Measurements from ENCODE around the gene ZDHHC11. TPM values are rescaled to one million over a fixed set of nuclear protein-coding genes. Genes with fewer than 3 reads are reported as not detected.
"Not testable (repeated sequence)": the region's sequence is repeated elsewhere in the genome, so short reads cannot be mapped to it uniquely, and the experiment has no call there.

The ZDHHC11 gene
- polyA plus RNA-seq, 6 donors from 2014 or later: not detected

- peak overlapping the region in 1 of 6 donors; percentile 57 for H3K27ac Mint-ChIP-seq
- peaks cover 0 to 19% (median 0%) of the 10 kb centered on the region in 3 donors for H3K27me3 Mint-ChIP-seq
- H3K9me3 Mint-ChIP-seq: peaks cover 0 to 6% (median 0%) of the 10 kb centered on the region in 7 donors
- ATAC-seq (ENCODE audit: low read depth in 2 of 2) (no peak), DNase-seq (no peak)
- H3K4me3 Mint-ChIP-seq: peak overlapping the region in 1 of 8 donors; percentile 33
- no peaks in the 10 kb centered on the region for H3K4me1 Mint-ChIP-seq
- no peaks in the 10 kb centered on the region for H3K36me3 Mint-ChIP-seq
These were observed 73.7 kb downstream of the ZDHHC11 start for GRCh38 chr5:776862-777711.

- no peak for DNase-seq
- H3K4me3 Mint-ChIP-seq: no peak overlapping the region
- no peak for ATAC-seq (ENCODE audit: low read depth in 2 of 2)
- H3K27ac Mint-ChIP-seq: peak overlapping the region in 1 of 6 donors; percentile 15
- peaks cover 0 to 19% (median 0%) of the 10 kb centered on the region in 3 donors for H3K27me3 Mint-ChIP-seq
- H3K36me3 Mint-ChIP-seq: no peaks in the 10 kb centered on the region
- no peaks in the 10 kb centered on the region for H3K4me1 Mint-ChIP-seq
- H3K9me3 Mint-ChIP-seq: peaks cover 0 to 6% (median 0%) of the 10 kb centered on the region in 7 donors
These were observed 74.6 kb downstream of the ZDHHC11 start for GRCh38 chr5:775961-776861.

GRCh38 chr5:775595-775960 lies 75.2 kb downstream of the ZDHHC11 start:
- H3K36me3 Mint-ChIP-seq; H3K4me3 Mint-ChIP-seq; ATAC-seq (ENCODE audit: low read depth in 2 of 2); H3K27ac Mint-ChIP-seq; DNase-seq; H3K4me1 Mint-ChIP-seq; H3K9me3 Mint-ChIP-seq: not testable (repeated sequence)
- H3K27me3 Mint-ChIP-seq: peaks cover 0 to 17% (median 0%) of the 10 kb centered on the region in 3 donors

GRCh38 chr5:774854-775505 lies 75.8 kb downstream of the ZDHHC11 start:
- H3K36me3 Mint-ChIP-seq; H3K27ac Mint-ChIP-seq; H3K4me1 Mint-ChIP-seq; H3K9me3 Mint-ChIP-seq; DNase-seq; H3K4me3 Mint-ChIP-seq; ATAC-seq (ENCODE audit: low read depth in 2 of 2): not testable (repeated sequence)
- peaks cover 0 to 13% (median 0%) of the 10 kb centered on the region in 3 donors for H3K27me3 Mint-ChIP-seq

- H3K36me3 Mint-ChIP-seq: not testable (repeated sequence)
These were observed 76.5 kb downstream of the ZDHHC11 start for GRCh38 chr5:774304-774703.

GRCh38 chr5:773517-774264 lies 77.1 kb downstream of the ZDHHC11 start:
- Mint-ChIP-seq H3K4me3 (no peak overlapping the region), H3K4me1 (no peaks in the 10 kb centered on the region), H3K9me3 (peaks cover 0 to 6% (median 0%) of the 10 kb centered on the region in 7 donors), H3K27ac (no peak overlapping the region), H3K27me3 (peaks cover 0 to 13% (median 0%) of the 10 kb centered on the region in 3 donors), H3K36me3 (no peaks in the 10 kb centered on the region)
- no peak for ATAC-seq (ENCODE audit: low read depth in 2 of 2)
- DNase-seq: no peak

More at GRCh38 chr5:774304-774703, 76.5 kb downstream of the ZDHHC11 start:
- H3K9me3 Mint-ChIP-seq; H3K4me1 Mint-ChIP-seq; H3K27ac Mint-ChIP-seq; DNase-seq; H3K4me3 Mint-ChIP-seq; ATAC-seq (ENCODE audit: low read depth in 2 of 2): not testable (repeated sequence)
- H3K27me3 Mint-ChIP-seq: peaks cover 0 to 13% (median 0%) of the 10 kb centered on the region in 3 donors

- not testable (repeated sequence) for H3K27me3 Mint-ChIP-seq; ATAC-seq (ENCODE audit: low read depth in 2 of 2); H3K4me3 Mint-ChIP-seq; H3K9me3 Mint-ChIP-seq; DNase-seq; H3K36me3 Mint-ChIP-seq; H3K4me1 Mint-ChIP-seq
- peak overlapping the region in 1 of 6 donors; percentile 44 for H3K27ac Mint-ChIP-seq
These were observed 77.9 kb downstream of the ZDHHC11 start for GRCh38 chr5:772931-773330.

- not testable (repeated sequence) for H3K27ac Mint-ChIP-seq; ATAC-seq (ENCODE audit: low read depth in 2 of 2); H3K4me3 Mint-ChIP-seq; DNase-seq; H3K9me3 Mint-ChIP-seq; H3K4me1 Mint-ChIP-seq; H3K36me3 Mint-ChIP-seq; H3K27me3 Mint-ChIP-seq
These were observed 78.3 kb downstream of the ZDHHC11 start for GRCh38 chr5:772547-772890.

- not testable (repeated sequence) for H3K36me3 Mint-ChIP-seq
These were observed 78.8 kb downstream of the ZDHHC11 start for GRCh38 chr5:771841-772546.

GRCh38 chr5:771087-771781 lies 79.6 kb downstream of the ZDHHC11 start:
- DNase-seq; H3K36me3 Mint-ChIP-seq; ATAC-seq (ENCODE audit: low read depth in 2 of 2); H3K27me3 Mint-ChIP-seq; H3K27ac Mint-ChIP-seq; H3K9me3 Mint-ChIP-seq; H3K4me1 Mint-ChIP-seq: not testable (repeated sequence)
- peak overlapping the region in 1 of 8 donors; percentile 10 for H3K4me3 Mint-ChIP-seq

More at GRCh38 chr5:771841-772546, 78.8 kb downstream of the ZDHHC11 start:
- not testable (repeated sequence) for H3K27me3 Mint-ChIP-seq; DNase-seq; H3K4me1 Mint-ChIP-seq; H3K9me3 Mint-ChIP-seq; ATAC-seq (ENCODE audit: low read depth in 2 of 2); H3K27ac Mint-ChIP-seq; H3K4me3 Mint-ChIP-seq

GRCh38 chr5:770585-770984 lies 80.2 kb downstream of the ZDHHC11 start:
- peaks cover 0 to 11% (median 0%) of the 10 kb centered on the region in 3 donors for H3K27me3 Mint-ChIP-seq
- H3K9me3 Mint-ChIP-seq; H3K27ac Mint-ChIP-seq; H3K4me1 Mint-ChIP-seq; H3K36me3 Mint-ChIP-seq; ATAC-seq (ENCODE audit: low read depth in 2 of 2); H3K4me3 Mint-ChIP-seq; DNase-seq: not testable (repeated sequence)
